Body of pancreas (tissue), 4 donors: Measurements from ENCODE around the gene ANKS1B.

ENCODE experiments used
- POLR2A ChIP-seq, 3 donors: fragments of 450-650 bp; IDR thresholded peaks; one replicate each; pipeline ENCODE4 v1.6.1; 2016; ENCODE audit warnings: antibody characterized with exemption in 3 of 3, mild to moderate bottlenecking in 2 of 3
- TF ChIP-seq, protein P1 (sequence below), 7 experiments: fragments of 450-650 bp in 4 of 7; fragments of 200-600 bp in 3 of 7; sonication (generic) in 3 of 7; IDR thresholded peaks; one replicate each; pipeline ENCODE4 v1.5.1; 2016 to 2019; ENCODE audit warnings: antibody characterized with exemption in 7 of 7

DNA sequence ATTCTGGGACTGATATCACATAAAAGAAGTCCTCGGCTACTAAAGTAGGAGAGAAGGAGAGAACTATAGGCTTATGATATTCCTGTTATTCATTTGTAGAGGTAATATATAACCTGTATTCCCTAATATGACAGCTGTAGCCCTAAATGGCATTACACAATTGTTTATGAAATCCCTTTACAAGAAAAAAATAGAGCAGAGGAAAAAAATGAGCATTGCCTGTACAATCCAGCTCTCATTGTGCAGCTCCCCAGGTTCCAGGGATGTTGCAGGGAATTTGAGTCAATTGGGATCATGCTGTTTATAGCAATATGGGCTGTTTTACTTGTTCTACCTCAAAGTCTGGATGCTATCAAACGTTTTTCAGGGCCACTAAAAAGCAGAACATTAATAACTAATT is 1166.5 kb downstream of the ANKS1B start:
- TF ChIP-seq, protein P1, sequence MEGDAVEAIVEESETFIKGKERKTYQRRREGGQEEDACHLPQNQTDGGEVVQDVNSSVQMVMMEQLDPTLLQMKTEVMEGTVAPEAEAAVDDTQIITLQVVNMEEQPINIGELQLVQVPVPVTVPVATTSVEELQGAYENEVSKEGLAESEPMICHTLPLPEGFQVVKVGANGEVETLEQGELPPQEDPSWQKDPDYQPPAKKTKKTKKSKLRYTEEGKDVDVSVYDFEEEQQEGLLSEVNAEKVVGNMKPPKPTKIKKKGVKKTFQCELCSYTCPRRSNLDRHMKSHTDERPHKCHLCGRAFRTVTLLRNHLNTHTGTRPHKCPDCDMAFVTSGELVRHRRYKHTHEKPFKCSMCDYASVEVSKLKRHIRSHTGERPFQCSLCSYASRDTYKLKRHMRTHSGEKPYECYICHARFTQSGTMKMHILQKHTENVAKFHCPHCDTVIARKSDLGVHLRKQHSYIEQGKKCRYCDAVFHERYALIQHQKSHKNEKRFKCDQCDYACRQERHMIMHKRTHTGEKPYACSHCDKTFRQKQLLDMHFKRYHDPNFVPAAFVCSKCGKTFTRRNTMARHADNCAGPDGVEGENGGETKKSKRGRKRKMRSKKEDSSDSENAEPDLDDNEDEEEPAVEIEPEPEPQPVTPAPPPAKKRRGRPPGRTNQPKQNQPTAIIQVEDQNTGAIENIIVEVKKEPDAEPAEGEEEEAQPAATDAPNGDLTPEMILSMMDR (IDR thresholded peaks at IDR 0.05) = no peak
- TF ChIP-seq POLR2A (IDR thresholded peaks at IDR 0.05) = no peak
